Measurements from ENCODE around the gene F13A1.

- TF ChIP-seq GABPA (IDR thresholded peaks at IDR 0.05; ENCODE audit: low read depth): no peak
- TF ChIP-seq CTCF (IDR thresholded peaks at IDR 0.05; ENCODE audit: insufficient read depth, low read length): no peak
- TF ChIP-seq, protein P1, sequence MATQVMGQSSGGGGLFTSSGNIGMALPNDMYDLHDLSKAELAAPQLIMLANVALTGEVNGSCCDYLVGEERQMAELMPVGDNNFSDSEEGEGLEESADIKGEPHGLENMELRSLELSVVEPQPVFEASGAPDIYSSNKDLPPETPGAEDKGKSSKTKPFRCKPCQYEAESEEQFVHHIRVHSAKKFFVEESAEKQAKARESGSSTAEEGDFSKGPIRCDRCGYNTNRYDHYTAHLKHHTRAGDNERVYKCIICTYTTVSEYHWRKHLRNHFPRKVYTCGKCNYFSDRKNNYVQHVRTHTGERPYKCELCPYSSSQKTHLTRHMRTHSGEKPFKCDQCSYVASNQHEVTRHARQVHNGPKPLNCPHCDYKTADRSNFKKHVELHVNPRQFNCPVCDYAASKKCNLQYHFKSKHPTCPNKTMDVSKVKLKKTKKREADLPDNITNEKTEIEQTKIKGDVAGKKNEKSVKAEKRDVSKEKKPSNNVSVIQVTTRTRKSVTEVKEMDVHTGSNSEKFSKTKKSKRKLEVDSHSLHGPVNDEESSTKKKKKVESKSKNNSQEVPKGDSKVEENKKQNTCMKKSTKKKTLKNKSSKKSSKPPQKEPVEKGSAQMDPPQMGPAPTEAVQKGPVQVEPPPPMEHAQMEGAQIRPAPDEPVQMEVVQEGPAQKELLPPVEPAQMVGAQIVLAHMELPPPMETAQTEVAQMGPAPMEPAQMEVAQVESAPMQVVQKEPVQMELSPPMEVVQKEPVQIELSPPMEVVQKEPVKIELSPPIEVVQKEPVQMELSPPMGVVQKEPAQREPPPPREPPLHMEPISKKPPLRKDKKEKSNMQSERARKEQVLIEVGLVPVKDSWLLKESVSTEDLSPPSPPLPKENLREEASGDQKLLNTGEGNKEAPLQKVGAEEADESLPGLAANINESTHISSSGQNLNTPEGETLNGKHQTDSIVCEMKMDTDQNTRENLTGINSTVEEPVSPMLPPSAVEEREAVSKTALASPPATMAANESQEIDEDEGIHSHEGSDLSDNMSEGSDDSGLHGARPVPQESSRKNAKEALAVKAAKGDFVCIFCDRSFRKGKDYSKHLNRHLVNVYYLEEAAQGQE (IDR thresholded peaks at IDR 0.05; ENCODE audit: insufficient replicate concordance, low read depth): no peak
Observed at GRCh38 chr6:6256259-6256658, 64.2 kb downstream of the F13A1 start.
